GM06990 (cell line): Measurements from ENCODE around the gene NPTX1.

Experiments used
- DNase-seq: peaks from one replicate; pipeline ENCODE4 v3.0.0-alpha.2; 2011; ENCODE audit not compliant: insufficient read length; ENCODE audit errors: extremely low read depth
- H3K27me3 ChIP-seq: replicated peaks from 2 replicates; pipeline ENCODE4 v1.6.0; 2011; ENCODE audit warnings: low read length; ENCODE audit not compliant: control insufficient read depth, insufficient read depth
- H3K36me3 ChIP-seq: 2 replicates; pipeline ENCODE4 v1.5.1; 2011; ENCODE audit warnings: low read length; ENCODE audit not compliant: control insufficient read depth, insufficient read depth
- H3K4me3 ChIP-seq: replicated peaks from 2 replicates; pipeline ENCODE4 v1.5.1; 2011; ENCODE audit warnings: low read depth, mild to moderate bottlenecking, control low read depth, low read length
- TF ChIP-seq, protein P1 (sequence below): IDR thresholded peaks from 2 replicates; pipeline ENCODE4 v1.5.1; 2011; ENCODE audit warnings: low read length, control low read depth, mild to moderate bottlenecking, inconsistent platforms; ENCODE audit not compliant: insufficient read depth, poor library complexity, severe bottlenecking

The NPTX1 gene

DNA sequence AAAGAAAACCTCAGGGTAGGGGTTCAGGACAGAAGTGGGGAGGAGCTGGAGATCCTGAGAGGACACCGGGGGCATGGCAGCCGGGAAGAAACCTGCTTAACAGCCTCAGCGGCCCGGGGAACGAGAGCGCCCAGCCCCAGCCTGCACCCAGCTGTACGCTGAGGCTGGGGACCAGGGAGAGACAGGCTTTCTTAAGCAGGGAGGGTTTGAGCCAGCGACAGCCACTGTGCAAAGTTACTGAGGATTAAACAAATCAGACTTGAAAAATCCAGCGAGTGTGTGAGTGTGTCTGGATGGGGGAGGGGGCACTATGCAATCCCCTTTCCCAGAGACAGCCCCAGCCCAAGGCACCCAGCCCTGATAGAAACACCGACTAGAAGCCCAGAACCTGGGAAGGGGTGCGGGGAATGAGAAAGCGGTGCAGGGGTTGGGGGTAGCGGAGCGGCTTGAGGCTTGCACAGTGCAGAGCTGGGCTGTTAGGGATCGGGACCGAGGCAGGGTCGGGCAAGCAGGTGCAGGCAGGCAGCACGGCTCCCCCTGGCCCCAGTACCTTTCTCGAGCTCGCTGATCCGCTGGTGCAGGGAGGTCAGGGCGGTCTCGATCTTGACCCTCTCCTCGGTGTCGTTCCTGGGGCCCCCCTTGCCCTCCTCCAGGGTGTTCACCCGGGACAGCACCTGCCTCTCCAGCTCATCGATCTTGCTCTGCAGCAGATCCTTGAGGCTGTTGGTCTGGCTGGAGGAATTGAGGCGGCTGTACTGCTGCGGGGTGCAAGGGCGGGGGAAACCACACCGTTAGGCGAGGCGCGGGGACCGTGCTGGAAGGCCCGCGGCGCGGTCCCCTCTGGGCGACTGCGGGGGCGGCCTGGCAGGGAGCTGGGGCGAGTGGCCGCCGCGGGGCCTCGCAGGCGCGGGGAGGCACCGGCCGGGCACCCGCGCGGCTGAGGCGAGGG lies 1.2 kb downstream of the NPTX1 start:
- no peak for DNase-seq
- TF ChIP-seq, protein P1, sequence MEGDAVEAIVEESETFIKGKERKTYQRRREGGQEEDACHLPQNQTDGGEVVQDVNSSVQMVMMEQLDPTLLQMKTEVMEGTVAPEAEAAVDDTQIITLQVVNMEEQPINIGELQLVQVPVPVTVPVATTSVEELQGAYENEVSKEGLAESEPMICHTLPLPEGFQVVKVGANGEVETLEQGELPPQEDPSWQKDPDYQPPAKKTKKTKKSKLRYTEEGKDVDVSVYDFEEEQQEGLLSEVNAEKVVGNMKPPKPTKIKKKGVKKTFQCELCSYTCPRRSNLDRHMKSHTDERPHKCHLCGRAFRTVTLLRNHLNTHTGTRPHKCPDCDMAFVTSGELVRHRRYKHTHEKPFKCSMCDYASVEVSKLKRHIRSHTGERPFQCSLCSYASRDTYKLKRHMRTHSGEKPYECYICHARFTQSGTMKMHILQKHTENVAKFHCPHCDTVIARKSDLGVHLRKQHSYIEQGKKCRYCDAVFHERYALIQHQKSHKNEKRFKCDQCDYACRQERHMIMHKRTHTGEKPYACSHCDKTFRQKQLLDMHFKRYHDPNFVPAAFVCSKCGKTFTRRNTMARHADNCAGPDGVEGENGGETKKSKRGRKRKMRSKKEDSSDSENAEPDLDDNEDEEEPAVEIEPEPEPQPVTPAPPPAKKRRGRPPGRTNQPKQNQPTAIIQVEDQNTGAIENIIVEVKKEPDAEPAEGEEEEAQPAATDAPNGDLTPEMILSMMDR, result no peak
- peaks cover 5% of the 10 kb centered on the region; the same call in 1 of the 2 replicates for H3K27me3 ChIP-seq

DNA sequence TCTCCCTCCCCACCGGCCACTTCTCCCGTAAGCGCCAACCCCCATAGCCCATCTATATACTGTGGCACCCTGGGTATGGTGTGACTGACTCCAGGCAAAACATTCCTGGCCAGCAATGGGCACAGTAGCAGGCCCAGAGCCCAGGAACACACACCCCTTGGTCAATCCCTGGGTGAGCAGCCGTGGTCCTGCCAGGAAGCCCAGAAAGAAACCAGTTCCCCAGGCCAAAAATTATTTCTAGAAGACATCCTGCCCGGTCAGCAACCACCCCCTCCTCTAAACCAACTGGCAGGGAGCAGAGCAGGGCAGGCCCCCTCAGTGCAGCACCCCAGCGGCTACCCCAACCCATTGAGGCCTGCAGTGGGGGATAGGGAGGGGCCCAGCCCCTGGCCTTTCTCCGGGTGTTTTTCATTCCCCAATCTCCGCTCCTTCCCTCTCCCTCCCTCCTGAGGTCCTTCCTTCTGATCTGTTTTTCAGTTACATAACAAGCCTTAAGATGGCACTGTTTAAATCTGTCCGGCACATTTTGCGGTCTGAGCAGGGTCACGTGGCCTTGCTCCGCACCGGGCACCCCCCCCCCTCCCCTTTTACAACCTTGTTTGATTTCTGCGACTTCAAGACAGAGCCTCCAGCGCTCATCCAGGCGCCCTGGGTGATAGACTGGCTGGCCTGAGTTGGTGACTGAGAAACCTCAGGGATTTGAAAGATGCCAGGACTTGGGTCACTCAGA lies 2.0 kb downstream of the NPTX1 start:
- no peak overlapping the region for H3K4me3 ChIP-seq
- DNase-seq, result no peak
- TF ChIP-seq, protein P1, result peak; percentile 18
- no peaks in the 10 kb centered on the region for H3K36me3 ChIP-seq
- H3K27me3 ChIP-seq, result peaks cover 5% of the 10 kb centered on the region; the same call in 1 of the 2 replicates

More for the DNA sequence above, 1.2 kb downstream of the NPTX1 start:
- Histone ChIP-seq H3K4me3 (no peak overlapping the region), H3K36me3 (no peaks in the 10 kb centered on the region)

DNA sequence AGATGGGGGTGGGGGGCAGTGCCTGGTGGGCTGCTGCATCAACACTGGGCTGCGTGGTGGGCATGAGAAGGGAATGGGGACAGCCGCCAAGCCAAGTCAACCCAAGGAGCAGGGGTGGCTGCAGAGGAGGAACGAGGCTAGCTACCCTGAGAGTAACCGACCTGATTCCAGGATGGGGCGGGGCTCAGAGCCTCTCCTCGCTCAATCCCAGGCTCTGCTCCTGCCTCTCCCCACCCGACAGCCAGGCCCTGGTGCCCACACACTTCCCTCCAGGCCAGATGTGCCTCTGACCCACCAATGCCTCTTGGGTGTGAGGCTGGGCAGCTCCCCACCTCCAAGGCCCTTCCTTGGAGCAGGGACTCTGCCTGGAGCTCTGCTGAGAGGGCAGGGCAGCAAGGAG lies 2.7 kb downstream of the NPTX1 start:
- TF ChIP-seq, protein P1, result no peak
- DNase-seq, result no peak
- Histone ChIP-seq H3K36me3 (no peaks in the 10 kb centered on the region), H3K4me3 (no peak overlapping the region), H3K27me3 (peaks cover 4% of the 10 kb centered on the region; the same call in 1 of the 2 replicates)

DNA sequence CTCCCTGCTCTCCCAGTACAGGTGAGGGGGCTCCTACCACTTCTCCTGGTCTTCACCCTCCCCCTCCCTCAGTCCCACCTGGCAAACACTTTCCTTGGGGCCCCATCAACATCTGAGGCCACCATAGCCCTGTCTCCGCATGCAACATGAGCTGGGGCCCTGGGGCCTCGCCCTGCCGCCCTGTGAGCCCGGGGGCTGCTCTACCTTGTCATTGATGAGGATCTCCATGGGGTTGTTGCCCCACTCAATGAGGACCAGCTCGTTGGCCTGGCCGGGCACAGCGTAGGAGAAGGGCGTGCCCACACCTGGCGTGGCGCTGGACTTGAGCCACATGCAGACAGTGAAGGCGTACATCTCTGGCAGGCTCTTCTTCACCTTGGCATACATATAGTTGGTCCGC lies 3.4 kb downstream of the NPTX1 start:
- H3K4me3 ChIP-seq, result no peak overlapping the region
- H3K36me3 ChIP-seq, result no peaks in the 10 kb centered on the region
- peaks cover 4% of the 10 kb centered on the region; the same call in 1 of the 2 replicates for H3K27me3 ChIP-seq
- DNase-seq, result no peak
- TF ChIP-seq, protein P1, result no peak

DNA sequence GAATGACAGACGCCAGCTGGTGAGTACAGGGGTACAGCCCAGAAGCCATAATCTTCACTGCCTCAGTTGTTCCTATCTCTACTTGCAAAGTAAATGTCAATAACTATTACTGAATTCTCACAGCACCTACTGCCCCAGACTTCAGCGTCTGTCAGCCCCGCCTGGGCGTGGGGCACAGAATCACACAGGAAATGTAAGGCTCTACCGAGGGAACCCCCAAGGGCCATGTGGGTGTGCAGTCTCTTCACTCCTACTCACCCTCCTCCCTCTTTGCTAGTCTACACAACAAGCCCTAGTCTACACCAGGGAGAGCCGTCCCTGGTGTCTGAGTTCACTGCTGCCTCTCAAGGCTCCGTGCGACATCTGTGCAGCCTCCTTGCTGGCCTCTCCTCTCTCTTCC lies 4.5 kb downstream of the NPTX1 start:
- no peak overlapping the region for H3K4me3 ChIP-seq
- H3K27me3 ChIP-seq, result peaks cover 4% of the 10 kb centered on the region; the same call in 1 of the 2 replicates
- no peak for DNase-seq
- no peaks in the 10 kb centered on the region for H3K36me3 ChIP-seq
- TF ChIP-seq, protein P1, result no peak
